Activated effector memory CD4-positive, alpha-beta T cell treated with anti-CD3 and anti-CD28 coated beads, Interleukin-2, amount 50 U/mL, for 16 hours (primary cell): ENCODE results near the gene PRELID3B.
"Not testable (repeated sequence)": the region's sequence is repeated elsewhere in the genome, so short reads cannot be mapped to it uniquely, and the experiment has no call there.

ENCODE experiments used
- DNase-seq: peaks from one replicate; pipeline ENCODE4 v3.0.0-alpha.2; 2020

PRELID3B gene

GRCh38 chr20:59047938-59048680 lies 5.5 kb upstream of the PRELID3B start:
- DNase-seq: no peak

- no peak for DNase-seq
Observed at GRCh38 chr20:59046862-59047261, 4.3 kb upstream of the PRELID3B start.

GRCh38 chr20:59044796-59045195 lies 2.2 kb upstream of the PRELID3B start:
- DNase-seq: no peak

- no peak for DNase-seq
Observed at GRCh38 chr20:59044295-59044694, 1.7 kb upstream of the PRELID3B start.

GRCh38 chr20:59043698-59044097 lies 1.1 kb upstream of the PRELID3B start:
- no peak for DNase-seq

- peak; percentile 98 for DNase-seq
Observed at GRCh38 chr20:59042796-59043631, 428 bp upstream of the PRELID3B start.

- not testable (repeated sequence) for DNase-seq
Observed at GRCh38 chr20:59041487-59041886, 1.1 kb downstream of the PRELID3B start.

- no peak for DNase-seq
Observed at GRCh38 chr20:59040667-59041066, 1.9 kb downstream of the PRELID3B start.

- DNase-seq: no peak
Observed at GRCh38 chr20:59039233-59039632, 3.4 kb downstream of the PRELID3B start.

GRCh38 chr20:59037386-59037785 lies 5.2 kb downstream of the PRELID3B start:
- no peak for DNase-seq

- no peak for DNase-seq
Observed at GRCh38 chr20:59035381-59035780, 7.2 kb downstream of the PRELID3B start.

- no peak for DNase-seq
Observed at GRCh38 chr20:59033616-59034165, 8.9 kb downstream of the PRELID3B start.

GRCh38 chr20:59033093-59033492 lies 9.5 kb downstream of the PRELID3B start:
- DNase-seq: no peak

- no peak for DNase-seq
Observed at GRCh38 chr20:59032713-59033059, 9.9 kb downstream of the PRELID3B start.

GRCh38 chr20:59032023-59032712 lies 10.4 kb downstream of the PRELID3B start, which contains the start of gene ATP5F1E:
ATP5F1E (minus strand) TSS chr20:59032335; CDS start chr20:59032251, 84 bp downstream.
- peak; percentile 99 for DNase-seq

GRCh38 chr20:59031564-59032022 lies 11.0 kb downstream of the PRELID3B start:
- DNase-seq: no peak

GRCh38 chr20:59030911-59031563 lies 11.5 kb downstream of the PRELID3B start:
- no peak for DNase-seq

- no peak for DNase-seq
Observed at GRCh38 chr20:59028812-59029211, 13.8 kb downstream of the PRELID3B start.

- no peak for DNase-seq
Observed at GRCh38 chr20:59027741-59028320, 14.8 kb downstream of the PRELID3B start.

- DNase-seq: no peak
Observed at GRCh38 chr20:59026904-59027740, 15.5 kb downstream of the PRELID3B start.

GRCh38 chr20:59025511-59025910 lies 17.1 kb downstream of the PRELID3B start:
- no peak for DNase-seq
